ENCODE measurements around the gene RECK. TPM values are rescaled to one million over a fixed set of nuclear protein-coding genes. Genes with fewer than 3 reads are reported as not detected.

Gene RECK
- polyA plus RNA-seq, 1 donor = 19.0 TPM

DNA sequence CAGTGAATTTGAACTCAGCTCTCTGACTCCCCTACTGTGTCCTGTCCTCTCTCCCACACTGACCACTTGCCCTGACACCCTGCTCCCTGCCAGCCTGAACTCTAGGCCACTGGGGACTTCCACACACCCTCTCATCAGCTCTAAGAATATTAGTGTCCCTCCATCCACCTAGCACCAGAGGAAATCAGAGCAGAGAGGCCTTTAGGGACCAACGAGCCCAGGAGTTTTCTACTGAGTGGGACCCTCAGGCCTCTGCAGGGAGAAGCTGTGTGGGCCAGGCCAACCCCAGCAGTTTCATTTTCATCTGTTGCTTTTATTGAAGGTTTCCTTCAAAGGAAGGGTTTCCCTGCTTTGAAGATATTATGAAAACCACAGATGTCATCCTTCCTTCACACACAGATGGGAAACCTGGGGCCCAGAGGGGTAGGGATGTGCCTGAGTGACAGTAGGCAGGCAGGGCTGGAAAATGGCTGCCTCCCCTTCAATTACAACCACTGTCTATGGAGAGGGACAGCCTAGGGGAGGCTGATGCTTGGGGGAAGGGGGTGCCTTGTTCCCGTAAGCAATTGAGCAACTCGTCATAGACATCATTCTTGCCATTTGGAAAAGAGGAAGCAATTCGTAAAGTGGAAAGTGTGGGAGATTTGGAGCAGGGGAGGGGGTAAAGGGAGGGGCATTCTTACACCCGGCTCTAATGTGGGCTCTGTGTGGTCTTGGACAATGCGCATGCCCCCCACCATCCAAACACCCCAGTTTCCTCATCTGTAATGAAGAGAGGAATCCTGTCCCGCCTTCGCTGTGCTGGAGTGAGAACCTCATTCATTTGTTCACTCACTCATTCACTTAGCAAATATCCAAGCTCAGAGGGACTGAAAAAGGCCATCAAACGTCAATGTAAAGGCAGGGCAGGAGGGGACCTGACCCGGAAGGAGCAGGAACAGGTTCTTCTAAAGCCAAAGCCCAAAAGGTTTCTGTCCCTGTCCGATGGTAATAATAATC lies 103.7 kb downstream of the RECK start:
- no peak for DNase-seq

DNA sequence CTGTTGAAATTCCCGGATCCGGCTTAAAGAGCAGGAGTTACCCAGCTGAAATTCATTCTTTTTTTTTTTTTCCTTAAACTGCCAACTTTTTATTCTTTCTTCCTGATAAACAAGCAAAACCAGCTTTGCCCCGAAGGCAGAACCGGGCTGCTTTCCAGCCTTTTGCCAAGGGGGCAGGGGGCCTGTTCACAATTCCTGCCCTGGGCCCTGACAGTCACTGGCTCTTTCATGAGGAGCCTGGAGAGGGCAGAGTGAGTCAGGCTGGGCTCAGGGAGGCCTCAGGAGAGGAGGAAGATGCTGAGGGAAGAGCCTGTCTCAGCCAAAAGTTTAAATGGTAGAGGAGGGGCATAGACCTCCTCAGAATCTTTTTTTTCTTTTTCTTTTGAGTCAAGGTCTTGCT lies 104.6 kb downstream of the RECK start:
- no peak for DNase-seq

GRCh38 chr9:36141761-36142160 lies 105.0 kb downstream of the RECK start:
- no peak for DNase-seq

DNA sequence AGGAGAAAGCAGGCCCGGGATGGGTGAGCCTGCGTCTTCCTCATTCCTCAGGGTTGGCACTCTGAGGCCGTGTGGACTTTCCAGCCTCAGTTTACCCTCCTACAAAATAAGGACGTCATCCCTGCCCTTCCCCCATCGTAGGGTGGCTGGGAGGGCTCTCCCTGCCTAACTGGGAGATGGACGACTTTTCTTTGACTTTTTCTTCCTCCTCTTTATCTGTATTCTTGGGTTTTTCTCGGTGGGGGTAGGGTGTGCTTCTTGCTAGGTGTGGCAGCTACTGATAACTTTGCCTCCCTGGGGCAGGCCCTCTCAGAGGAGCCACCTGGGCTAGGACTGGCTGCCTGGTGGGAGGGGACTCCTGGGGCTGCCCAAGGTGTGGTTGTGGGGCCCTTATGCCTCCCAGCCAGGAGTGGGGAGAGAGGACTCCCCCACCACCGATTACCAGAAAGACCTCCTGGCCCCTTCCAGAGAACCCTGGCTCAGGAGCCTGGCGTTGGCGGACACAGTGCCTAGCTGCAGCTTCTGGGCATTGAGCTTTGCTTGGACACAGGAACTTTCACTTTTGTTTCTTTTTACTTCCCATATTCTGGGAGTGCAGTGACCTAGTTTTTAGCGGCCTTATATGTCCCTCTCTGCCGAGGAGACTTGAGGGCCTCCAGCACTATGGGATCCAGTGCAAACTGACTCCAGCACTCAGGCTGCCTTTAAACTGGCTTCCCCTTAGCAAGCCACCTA lies 106.0 kb downstream of the RECK start:
- no peak for DNase-seq

- DNase-seq = no peak
These were observed 106.5 kb downstream of the RECK start for GRCh38 chr9:36143245-36143641.

GRCh38 chr9:36144309-36145232 lies 107.9 kb downstream of the RECK start:
- DNase-seq = no peak

GRCh38 chr9:36145970-36146369 lies 109.3 kb downstream of the RECK start:
- DNase-seq = no peak

DNA sequence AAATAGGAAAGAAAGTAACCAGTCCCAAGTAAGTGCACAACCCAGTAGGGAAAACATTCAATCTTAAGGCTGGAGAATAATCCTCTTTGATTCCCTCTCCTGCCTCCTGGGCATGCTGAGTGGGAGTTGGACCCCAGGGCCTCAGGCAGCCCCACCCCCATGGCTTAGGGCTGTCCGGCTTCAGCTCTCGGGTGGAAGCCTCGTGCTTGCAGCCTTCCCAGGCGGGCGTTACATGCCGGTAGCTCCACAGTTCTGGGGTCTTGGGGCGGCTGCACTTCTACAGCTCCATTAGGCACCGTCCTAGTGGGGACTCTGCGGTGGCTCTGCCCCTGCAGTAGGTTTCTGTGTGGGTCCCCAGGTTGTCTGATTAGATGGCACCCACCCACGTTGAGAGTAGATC lies 109.9 kb downstream of the RECK start:
- no peak for DNase-seq

GRCh38 chr9:36147441-36148175 lies 110.9 kb downstream of the RECK start:
- DNase-seq = no peak

- DNase-seq = peak; percentile 89
These were observed 111.8 kb downstream of the RECK start for GRCh38 chr9:36148311-36149051.

DNA sequence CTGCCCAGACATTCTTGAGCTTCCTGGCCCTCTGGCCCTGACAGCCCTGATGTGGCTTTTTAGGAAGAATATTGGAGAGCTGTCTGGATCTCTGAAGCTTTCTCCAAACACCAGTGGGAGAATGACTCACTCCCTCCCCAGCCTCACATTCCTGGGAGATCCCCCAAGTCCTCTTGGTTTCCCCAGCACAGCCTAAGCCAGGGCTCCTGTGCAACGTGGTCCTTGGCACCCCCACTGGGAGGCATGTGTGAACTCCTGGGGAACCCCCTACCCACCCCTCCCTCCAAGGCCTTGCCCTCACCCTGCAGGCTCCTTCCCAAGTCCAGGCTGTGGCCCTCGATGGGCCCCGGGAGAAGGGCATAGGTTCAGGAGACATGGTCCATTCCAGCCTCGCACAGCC lies 112.5 kb downstream of the RECK start:
- no peak for DNase-seq

- DNase-seq = no peak
These were observed 114.0 kb downstream of the RECK start for GRCh38 chr9:36150574-36151315.

GRCh38 chr9:36151316-36152210 lies 114.8 kb downstream of the RECK start:
- DNase-seq = no peak

GRCh38 chr9:36152741-36153438 lies 116.2 kb downstream of the RECK start:
- no peak for DNase-seq

- no peak for DNase-seq
These were observed 117.0 kb downstream of the RECK start for GRCh38 chr9:36153746-36154145.

GRCh38 chr9:36154331-36154952 lies 117.7 kb downstream of the RECK start:
- peak; percentile 64 for DNase-seq

DNA sequence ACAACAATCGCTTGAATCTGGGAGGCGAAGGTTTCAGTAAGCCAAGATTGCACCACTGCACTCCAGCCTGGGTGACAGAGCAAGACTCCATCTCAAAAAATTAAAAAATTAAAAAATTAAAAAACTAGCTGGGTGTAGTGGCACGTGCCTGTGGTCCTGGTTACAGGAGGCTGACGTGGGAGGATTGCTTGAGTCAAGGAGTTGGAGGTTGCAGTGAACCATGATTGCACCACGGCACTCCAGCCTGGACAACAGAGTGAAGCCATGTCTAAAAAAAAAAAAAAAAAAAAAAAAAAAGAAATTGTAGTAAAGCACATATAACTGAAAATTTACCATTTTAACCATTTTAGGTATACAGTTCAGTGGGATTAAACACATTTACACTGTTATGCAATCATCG lies 119.4 kb downstream of the RECK start:
- no peak for DNase-seq

DNA sequence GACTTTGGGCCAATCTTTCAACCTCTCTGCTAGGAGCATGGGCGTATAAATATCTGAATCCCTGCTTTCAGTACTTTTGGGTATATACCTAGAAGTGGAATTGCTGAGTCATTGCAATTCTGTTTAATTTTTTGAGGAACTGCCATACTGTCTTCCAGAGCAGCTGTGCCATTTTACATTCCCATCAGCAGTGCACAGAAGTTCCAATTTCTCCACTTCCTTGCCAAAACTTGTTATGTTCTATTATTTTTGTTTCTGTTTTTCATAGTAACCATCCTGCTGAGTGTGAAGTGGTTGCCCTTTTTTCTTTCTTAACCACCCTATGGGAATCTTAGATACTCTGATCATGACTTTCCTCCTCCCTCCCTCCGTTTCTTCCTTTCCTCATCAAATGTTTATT lies 121.4 kb downstream of the RECK start:
- no peak for DNase-seq

Measured in hindlimb muscle (tissue), 1 donor.